SW 1271 (cell line): ENCODE measurements around the gene TSHZ3.

Experiments
- DNase-seq, 2 experiments: peaks; one replicate each; lab custom pipeline; 2025; lab: John Stamatoyannopoulos, UW

The TSHZ3 gene

GRCh38 chr19:31349160-31349881 lies at the start of gene TSHZ3:
TSS of gene TSHZ3 (minus strand) at chr19:31349436. CDS start at chr19:31349219, 217 bp downstream.
- peak; percentile 70 to 86 for DNase-seq

- DNase-seq, result no peak
Observed at GRCh38 chr19:31397308-31397707, 48.1 kb upstream of the TSHZ3 start.

- DNase-seq, result no peak
Observed at GRCh38 chr19:31392464-31392863, 43.2 kb upstream of the TSHZ3 start.

GRCh38 chr19:31391518-31391917 lies 42.3 kb upstream of the TSHZ3 start:
- no peak for DNase-seq

GRCh38 chr19:31390711-31391110 lies 41.5 kb upstream of the TSHZ3 start:
- DNase-seq, result no peak

GRCh38 chr19:31389874-31390273 lies 40.6 kb upstream of the TSHZ3 start:
- DNase-seq, result no peak

GRCh38 chr19:31387717-31388301 lies 38.6 kb upstream of the TSHZ3 start:
- no peak for DNase-seq

GRCh38 chr19:31386806-31387205 lies 37.6 kb upstream of the TSHZ3 start:
- DNase-seq, result no peak

- no peak for DNase-seq
Observed at GRCh38 chr19:31385744-31386143, 36.5 kb upstream of the TSHZ3 start.

- no peak for DNase-seq
Observed at GRCh38 chr19:31383553-31383952, 34.3 kb upstream of the TSHZ3 start.

GRCh38 chr19:31380854-31381253 lies 31.6 kb upstream of the TSHZ3 start:
- no peak for DNase-seq

GRCh38 chr19:31378404-31378803 lies 29.2 kb upstream of the TSHZ3 start:
- DNase-seq, result no peak

GRCh38 chr19:31377736-31378135 lies 28.5 kb upstream of the TSHZ3 start:
- DNase-seq, result no peak

- no peak for DNase-seq
Observed at GRCh38 chr19:31372246-31372781, 23.1 kb upstream of the TSHZ3 start.

GRCh38 chr19:31370216-31370615 lies 21.0 kb upstream of the TSHZ3 start:
- DNase-seq, result no peak

GRCh38 chr19:31364963-31365362 lies 15.7 kb upstream of the TSHZ3 start:
- DNase-seq, result no peak

- DNase-seq, result no peak
Observed at GRCh38 chr19:31361728-31362127, 12.5 kb upstream of the TSHZ3 start.

- no peak for DNase-seq
Observed at GRCh38 chr19:31357315-31357673, 8.1 kb upstream of the TSHZ3 start.

GRCh38 chr19:31356587-31357314 lies 7.5 kb upstream of the TSHZ3 start:
- DNase-seq, result no peak

- DNase-seq, result no peak
Observed at GRCh38 chr19:31355665-31356289, 6.5 kb upstream of the TSHZ3 start.

GRCh38 chr19:31354799-31355664 lies 5.8 kb upstream of the TSHZ3 start:
- DNase-seq, result no peak

- no peak for DNase-seq
Observed at GRCh38 chr19:31354316-31354715, 5.1 kb upstream of the TSHZ3 start.
